ENCODE data around the gene TOB1. TPM values are rescaled to one million over a fixed set of nuclear protein-coding genes. Genes with fewer than 3 reads are reported as not detected.

TOB1 gene
- total and polyA plus RNA-seq, 2 of the 4 experiments (the other 2 are of a cell fraction) = 4.3 to 9.0 TPM

GRCh38 chr17:50818261-50818660 is 47.9 kb downstream of the TOB1 start:
- no peak overlapping the region for H2BK20ac ChIP-seq (ENCODE audit: low read depth, low read length)
- no peak overlapping the region for H4K8ac ChIP-seq (ENCODE audit: low read depth in 2 of 2, low read length in 2 of 2)
- CTCF ChIA-PET = interaction anchor here (1.2 kb wide), 1 partner anchor 35 kb away, joined by 4 read pairs; no protein-coding TSS in a partner anchor
- H3K56ac ChIP-seq (ENCODE audit: extremely low read depth, insufficient read depth, low read length) = no peak overlapping the region
- H3K18ac ChIP-seq (ENCODE audit: low read depth, low read length) = no peak overlapping the region
- H2BK5ac ChIP-seq (ENCODE audit: low read depth, low read length, poor library complexity, severe bottlenecking) = no peak overlapping the region
- no peak overlapping the region for H2AFZ ChIP-seq (replicated peaks; ENCODE audit: low read length, poor library complexity)
- DNase-seq (no peak), ATAC-seq (ENCODE audit: low read depth) (no peak)
- H2AK5ac ChIP-seq (ENCODE audit: low read depth, low read length) = no peak overlapping the region
- no peaks in the 10 kb centered on the region for H4K20me1 ChIP-seq (ENCODE audit: insufficient read depth, low read length)
- peaks cover 35% of the 10 kb centered on the region for H3K27me3 ChIP-seq (ENCODE audit: control insufficient read depth, insufficient read depth, low read length)
- WGBS, 2 experiments (ENCODE audit: extremely low coverage in 2 of 2, insufficient read length in 1 of 2) = no CpG with 5 or more reads among the region's 4 CpGs
- no peaks in the 10 kb centered on the region for H3K36me3 ChIP-seq (ENCODE audit: control insufficient read depth, insufficient read depth, low read length)
- intact Hi-C loops (cut with micrococcal nuclease) = no loop called here
- no peak overlapping the region for H4K91ac ChIP-seq (ENCODE audit: insufficient read depth, low read depth, low read length)
- in situ Hi-C loops (cut with MboI; ENCODE audit: low sequenced_read_pairs) = no loop called here
- H3K79me1 ChIP-seq (ENCODE audit: low read depth in 1 of 2, low read length in 2 of 2) = no peaks in the 10 kb centered on the region
- no peak overlapping the region for H4K5ac ChIP-seq (ENCODE audit: low read depth, low read length)
- no peak overlapping the region for H3K9ac ChIP-seq (ENCODE audit: low read depth, low read length)
- no peak overlapping the region for H3K23ac ChIP-seq (ENCODE audit: low read depth, low read length)
- H3K14ac ChIP-seq (replicated peaks; ENCODE audit: low read depth, low read length) = no peak overlapping the region
- H3K9me3 ChIP-seq (ENCODE audit: control insufficient read depth, insufficient read depth, low read length) = peaks cover 4% of the 10 kb centered on the region
- H2AK9ac ChIP-seq (replicated peaks; ENCODE audit: low read depth, low read length, poor library complexity) = no peak overlapping the region
- no TSS peak for BruUV-seq (replicated peaks)
- no peak overlapping the region for H3K27ac ChIP-seq (ENCODE audit: insufficient read depth, low read length)
- no peak overlapping the region for H3K4ac ChIP-seq (ENCODE audit: low read depth, low read length)
- no peak overlapping the region for H3K4me3 ChIP-seq (ENCODE audit: insufficient read depth, low read depth, low read length)
- H3K9me1 ChIP-seq (ENCODE audit: insufficient read depth, low read length) = no peaks in the 10 kb centered on the region
- POLR2A ChIA-PET (ENCODE audit: unreplicated experiment) = interaction anchor here (0.7 kb wide), 1 partner anchor 21 kb away, joined by 3 read pairs; no protein-coding TSS in a partner anchor
- H2BK120ac ChIP-seq (ENCODE audit: low read depth, low read length) = no peak overlapping the region
- no peak overlapping the region for H3K4me2 ChIP-seq (ENCODE audit: low read depth, low read length)
- dilution Hi-C loops (cut with HindIII; ENCODE audit: low sequenced_read_pairs, unreplicated experiment) = no loop called here
- no peak for TF ChIP-seq CTCF (conservative IDR thresholded peaks at IDR 0.05; ENCODE audit: low read depth, low read length)
- TF ChIP-seq RCOR1 (IDR thresholded peaks at IDR 0.05; ENCODE audit: insufficient replicate concordance, low read length) = no peak
- TF ChIP-seq RFX5 (IDR thresholded peaks at IDR 0.05; ENCODE audit: low read depth, low read length) = no peak
- no peak for TF ChIP-seq SMC3 (IDR thresholded peaks at IDR 0.05; ENCODE audit: low read depth, low read length)
- TF ChIP-seq, protein P1, sequence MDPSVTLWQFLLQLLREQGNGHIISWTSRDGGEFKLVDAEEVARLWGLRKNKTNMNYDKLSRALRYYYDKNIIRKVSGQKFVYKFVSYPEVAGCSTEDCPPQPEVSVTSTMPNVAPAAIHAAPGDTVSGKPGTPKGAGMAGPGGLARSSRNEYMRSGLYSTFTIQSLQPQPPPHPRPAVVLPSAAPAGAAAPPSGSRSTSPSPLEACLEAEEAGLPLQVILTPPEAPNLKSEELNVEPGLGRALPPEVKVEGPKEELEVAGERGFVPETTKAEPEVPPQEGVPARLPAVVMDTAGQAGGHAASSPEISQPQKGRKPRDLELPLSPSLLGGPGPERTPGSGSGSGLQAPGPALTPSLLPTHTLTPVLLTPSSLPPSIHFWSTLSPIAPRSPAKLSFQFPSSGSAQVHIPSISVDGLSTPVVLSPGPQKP (IDR thresholded peaks at IDR 0.05; ENCODE audit: borderline replicate concordance, low read depth, low read length) = no peak
- TF ChIP-seq POLR2A (IDR thresholded peaks at IDR 0.05; ENCODE audit: low read depth, low read length) = no peak
- no peak for TF ChIP-seq MXI1 (IDR thresholded peaks at IDR 0.05; ENCODE audit: borderline replicate concordance, low read depth, low read length)
- TF ChIP-seq MAZ (IDR thresholded peaks at IDR 0.05; ENCODE audit: borderline replicate concordance, low read depth, low read length) = no peak
- H2BK15ac ChIP-seq (ENCODE audit: low read depth, low read length) = no peak overlapping the region
- no peaks in the 10 kb centered on the region for H3K4me1 ChIP-seq (ENCODE audit: control insufficient read depth, insufficient read depth, low read length)
